Upper lobe of right lung (tissue), 1 donor: ENCODE measurements around the gene MIA3. TPM values are rescaled to one million over a fixed set of nuclear protein-coding genes. Genes with fewer than 3 reads are reported as not detected.
"Not testable (repeated sequence)": the region's sequence is repeated elsewhere in the genome, so short reads cannot be mapped to it uniquely, and the experiment has no call there.

ENCODE experiments used
- ATAC-seq: fragments of 200-7000 bp; cut with Tn5 transposase; one replicate; pipeline ENCODE4 v1.9.1; 2020; ENCODE audit warnings: mild to moderate bottlenecking, moderate library complexity
- DNase-seq: peaks from one replicate; pipeline ENCODE4 v3.0.0-alpha.2; 2020
- H3K27ac ChIP-seq: fragments of 200-600 bp; one replicate; pipeline ENCODE4 v1.8.0; 2022
- H3K27me3 ChIP-seq: fragments of 200-600 bp; one replicate; pipeline ENCODE4 v1.8.0; 2022; ENCODE audit warnings: mild to moderate bottlenecking
- H3K36me3 ChIP-seq: fragments of 200-600 bp; one replicate; pipeline ENCODE4 v1.8.0; 2022
- H3K4me1 ChIP-seq: fragments of 200-600 bp; one replicate; pipeline ENCODE4 v1.8.0; 2022
- H3K4me3 ChIP-seq: fragments of 200-600 bp; one replicate; pipeline ENCODE4 v1.8.0; 2022; ENCODE audit warnings: mild to moderate bottlenecking
- H3K9me3 ChIP-seq: fragments of 200-600 bp; one replicate; pipeline ENCODE4 v1.8.0; 2022
- intact Hi-C: fragments of 100-400 bp; cut with DNase I; formaldehyde crosslinking; loops from one replicate; pipeline ENCODE4 v1.11.0; 2022
- total RNA-seq: library from RNA; stranded (reverse); fragmentation: NEBNext Ultra II Directional; extraction: Animal tissue kit (Norgen Biotek cat#: 25700); gene quantifications from one replicate; pipeline ENCODE4 v1.2.1, GENCODE V29; 2021
- TF ChIP-seq, protein P1 (sequence below): fragments of 200-600 bp; IDR thresholded peaks from one replicate; pipeline ENCODE4 v1.8.0; 2022; ENCODE audit warnings: antibody characterized with exemption
- donor health status: DM: no; HTN: yes; CAD: no; lungs with severe emphysema.

MIA3 gene
- total RNA-seq, 1 donor from 2014 or later: 69.1 TPM

GRCh38 chr1:222594789-222595188 lies 23.1 kb upstream of the MIA3 start:
- intact Hi-C loops: no loop called here
- Histone ChIP-seq H3K27me3 (no peaks in the 10 kb centered on the region), H3K27ac (no peak overlapping the region), H3K36me3 (no peaks in the 10 kb centered on the region), H3K4me1 (peaks cover 5% of the 10 kb centered on the region), H3K4me3 (no peak overlapping the region), H3K9me3 (no peaks in the 10 kb centered on the region)
- TF ChIP-seq, protein P1, sequence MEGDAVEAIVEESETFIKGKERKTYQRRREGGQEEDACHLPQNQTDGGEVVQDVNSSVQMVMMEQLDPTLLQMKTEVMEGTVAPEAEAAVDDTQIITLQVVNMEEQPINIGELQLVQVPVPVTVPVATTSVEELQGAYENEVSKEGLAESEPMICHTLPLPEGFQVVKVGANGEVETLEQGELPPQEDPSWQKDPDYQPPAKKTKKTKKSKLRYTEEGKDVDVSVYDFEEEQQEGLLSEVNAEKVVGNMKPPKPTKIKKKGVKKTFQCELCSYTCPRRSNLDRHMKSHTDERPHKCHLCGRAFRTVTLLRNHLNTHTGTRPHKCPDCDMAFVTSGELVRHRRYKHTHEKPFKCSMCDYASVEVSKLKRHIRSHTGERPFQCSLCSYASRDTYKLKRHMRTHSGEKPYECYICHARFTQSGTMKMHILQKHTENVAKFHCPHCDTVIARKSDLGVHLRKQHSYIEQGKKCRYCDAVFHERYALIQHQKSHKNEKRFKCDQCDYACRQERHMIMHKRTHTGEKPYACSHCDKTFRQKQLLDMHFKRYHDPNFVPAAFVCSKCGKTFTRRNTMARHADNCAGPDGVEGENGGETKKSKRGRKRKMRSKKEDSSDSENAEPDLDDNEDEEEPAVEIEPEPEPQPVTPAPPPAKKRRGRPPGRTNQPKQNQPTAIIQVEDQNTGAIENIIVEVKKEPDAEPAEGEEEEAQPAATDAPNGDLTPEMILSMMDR: no peak
- DNase-seq (no peak), ATAC-seq (no peak)

- TF ChIP-seq, protein P1: no peak
- Histone ChIP-seq H3K36me3 (no peaks in the 10 kb centered on the region), H3K9me3 (no peaks in the 10 kb centered on the region), H3K4me1 (no peaks in the 10 kb centered on the region), H3K27me3 (no peaks in the 10 kb centered on the region), H3K27ac (no peak overlapping the region), H3K4me3 (no peak overlapping the region)
- no peak for DNase-seq
- ATAC-seq: no peak
- intact Hi-C loops: no loop called here
Observed at GRCh38 chr1:222596696-222597095, 21.2 kb upstream of the MIA3 start.

- Histone ChIP-seq H3K36me3 (no peaks in the 10 kb centered on the region), H3K4me1 (no peaks in the 10 kb centered on the region), H3K27ac (no peak overlapping the region), H3K27me3 (no peaks in the 10 kb centered on the region), H3K4me3 (no peak overlapping the region), H3K9me3 (no peaks in the 10 kb centered on the region)
- intact Hi-C loops: no loop called here
- ATAC-seq: no peak
- TF ChIP-seq, protein P1: no peak
- DNase-seq: no peak
Observed at GRCh38 chr1:222600281-222600680, 17.6 kb upstream of the MIA3 start.

- Histone ChIP-seq H3K4me3 (no peak overlapping the region), H3K27me3 (no peaks in the 10 kb centered on the region), H3K9me3 (no peaks in the 10 kb centered on the region), H3K36me3 (no peaks in the 10 kb centered on the region), H3K27ac (no peak overlapping the region), H3K4me1 (no peaks in the 10 kb centered on the region)
- intact Hi-C loops: no loop called here
- ATAC-seq (no peak), DNase-seq (no peak)
- TF ChIP-seq, protein P1: no peak
Observed at GRCh38 chr1:222601257-222601656, 16.6 kb upstream of the MIA3 start.

DNA sequence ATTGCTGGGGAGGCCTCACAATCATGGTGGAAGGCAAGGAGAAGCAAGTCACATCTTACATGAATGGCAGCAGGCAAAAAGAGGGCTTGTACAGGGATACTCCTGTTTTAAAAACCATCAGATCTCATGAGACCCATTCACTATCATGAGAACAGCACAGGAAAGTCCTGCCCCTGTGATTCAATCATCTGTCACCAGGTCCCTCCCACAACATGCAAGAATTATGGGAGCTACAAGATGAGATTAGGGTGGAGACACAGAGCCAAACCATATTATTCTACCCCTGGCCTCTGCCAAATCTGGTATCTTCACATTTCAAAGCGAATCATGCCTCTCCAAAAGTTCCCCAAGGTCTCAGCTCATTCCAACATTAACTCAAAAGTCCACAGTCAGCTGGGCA lies 11.1 kb upstream of the MIA3 start:
- no peak for ATAC-seq
- TF ChIP-seq, protein P1: no peak
- Histone ChIP-seq H3K4me3 (no peak overlapping the region), H3K27me3 (no peaks in the 10 kb centered on the region), H3K36me3 (no peaks in the 10 kb centered on the region), H3K4me1 (no peaks in the 10 kb centered on the region), H3K27ac (no peak overlapping the region), H3K9me3 (no peaks in the 10 kb centered on the region)
- no peak for DNase-seq
- intact Hi-C loops: no loop called here

DNA sequence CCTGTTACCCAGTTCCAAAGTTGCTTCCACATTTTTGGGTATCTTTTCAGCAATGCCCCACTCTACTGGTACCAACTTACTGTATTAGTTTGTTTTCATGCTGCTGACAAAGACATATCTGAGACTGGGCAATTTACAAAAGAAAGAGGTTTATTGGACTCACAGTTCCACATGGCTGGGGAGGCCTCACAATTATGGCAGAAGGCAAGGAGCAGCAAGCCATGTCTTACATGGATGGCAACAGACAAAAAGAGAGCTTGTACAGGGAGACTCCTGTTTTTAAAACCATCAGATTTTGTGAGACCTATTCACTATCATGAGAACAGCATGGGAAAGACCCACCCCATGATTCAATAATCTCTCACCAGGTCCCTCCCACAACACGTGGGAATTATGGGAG lies 8.8 kb upstream of the MIA3 start:
- H3K36me3 ChIP-seq, intact Hi-C loops, H3K27ac ChIP-seq, H3K27me3 ChIP-seq, DNase-seq, H3K9me3 ChIP-seq, H3K4me1 ChIP-seq, H3K4me3 ChIP-seq, ATAC-seq: not testable (repeated sequence)
